Right lobe of liver (tissue), 6 donors: ENCODE results near the gene AGAP2. TPM values are rescaled to one million over a fixed set of nuclear protein-coding genes. Genes with fewer than 3 reads are reported as not detected.
A peak's percentile ranks its signal among the peaks of the same experiment; 100 is the strongest.

ENCODE experiments used
- ATAC-seq, 4 donors: fragments of 200-7000 bp; cut with Tn5 transposase; one replicate each; pipeline ENCODE4 v1.9.1; 2020; ENCODE audit warnings: mild to moderate bottlenecking in 4 of 4, moderate library complexity in 4 of 4
- DNase-seq, 3 donors: peaks; one replicate each; pipeline ENCODE4 v3.0.0-alpha.2; 2020
- H3K27ac ChIP-seq, 3 donors: fragments of 200-600 bp; one replicate each; pipeline ENCODE4 v1.8.0; 2022
- H3K27me3 ChIP-seq, 2 donors: fragments of 200-600 bp; one replicate each; pipeline ENCODE4 v1.8.0; 2022
- H3K36me3 ChIP-seq, 4 donors: fragments of 200-600 bp; sonication (generic) in 1 of 4; one replicate each; pipeline versions ENCODE4 v1.5.1 to v1.8.0; 2017 to 2022; ENCODE audit warnings: control low read depth in 1 of 4
- H3K4me1 ChIP-seq, 4 donors: fragments of 200-600 bp; sonication (generic) in 1 of 4; one replicate each; pipeline versions ENCODE4 v1.5.1 to v1.8.0; 2017 to 2022; ENCODE audit warnings: control low read depth in 1 of 4
- H3K4me3 ChIP-seq, 3 donors: fragments of 200-600 bp; one replicate each; pipeline ENCODE4 v1.8.0; 2022
- H3K9me3 ChIP-seq, 4 donors: fragments of 200-600 bp; sonication (generic) in 1 of 4; one replicate each; pipeline versions ENCODE4 v1.5.1 to v1.8.0; 2017 to 2022; ENCODE audit warnings: control low read depth in 1 of 4
- CTCF ChIP-seq, 4 donors: fragments of 200-600 bp in 3 of 4; fragments of 450-650 bp in 1 of 4; IDR thresholded peaks; one replicate each; pipeline versions ENCODE4 v1.5.1 to v1.8.0; 2016 to 2022; ENCODE audit warnings: antibody characterized with exemption in 4 of 4, mild to moderate bottlenecking in 2 of 4
- POLR2A ChIP-seq: fragments of 450-650 bp; IDR thresholded peaks from one replicate; pipeline ENCODE4 v1.6.1; 2017; ENCODE audit warnings: antibody characterized with exemption, mild to moderate bottlenecking
- WGBS: methylation state at CpG from one replicate; pipeline ENCODE4 v1.1.6; 2018; ENCODE audit warnings: low coverage, low lambda C conversion rate; ENCODE audit not compliant: insufficient coverage; ENCODE audit errors: missing lambda C conversion rate; 5-methylcytosine and 5-hydroxymethylcytosine counted together
- intact Hi-C, 2 donors: fragments of 100-400 bp; cut with DNase I; formaldehyde crosslinking; loops; one replicate each; pipeline versions ENCODE4 v1.11.2 to v1.14.1; 2022
- total RNA-seq, 6 experiments: library from RNA; depleted of rRNA in 2 of 6; stranded (reverse); fragments of >200 nt in 2 of 6; fragmentation: NEBNext Ultra II Directional in 3 of 6; extraction: Animal tissue kit (Norgen Biotek cat#: 25700) in 3 of 6; gene quantifications; one replicate each; pipeline versions ENCODE4 v1.1.0 to v1.2.4, GENCODE V29; 2016 to 2023
- donor health status: DM: no; HTN: yes; CAD: no.
- donor health status: DM: no; HTN: no; CAD: no.
- donor health status: DM: no; HTN: no; CAD: no.
- donor health status: DM: no; HTN: yes; CAD: no.
- donor health status: DM: no; HTN: yes; CAD: no.

The AGAP2 gene
- total RNA-seq, 6 experiments from 2014 or later = 0.26 to 0.87 (median 0.57) TPM

- no peak for DNase-seq
- no peak for TF ChIP-seq POLR2A
- TF ChIP-seq CTCF (IDR thresholded peaks at IDR 0.05) = no peak
- Histone ChIP-seq H3K4me1 (peaks cover 0 to 15% (median 3%) of the 10 kb centered on the region in 4 donors), H3K4me3 (no peak overlapping the region), H3K36me3 (peaks cover 0 to 4% (median 0%) of the 10 kb centered on the region in 4 donors), H3K27ac (no peak overlapping the region), H3K27me3 (no peaks in the 10 kb centered on the region), H3K9me3 (no peaks in the 10 kb centered on the region)
- intact Hi-C loops = no loop called here
- 31% methylated on average over 1 of the region's 1 CpG for WGBS
- no peak for ATAC-seq
These were observed 15.3 kb upstream of the AGAP2 start for GRCh38 chr12:57753756-57754337.

- Histone ChIP-seq H3K27me3 (no peaks in the 10 kb centered on the region), H3K9me3 (no peaks in the 10 kb centered on the region), H3K4me1 (peaks cover 0 to 15% (median 3%) of the 10 kb centered on the region in 4 donors), H3K4me3 (peak overlapping the region; percentile 22 to 90 (median 72)), H3K36me3 (peaks cover 0 to 16% (median 6%) of the 10 kb centered on the region in 4 donors), H3K27ac (peak overlapping the region in 1 of 3 donors; percentile 32)
- no peak for DNase-seq
- TF ChIP-seq POLR2A (no peak), CTCF (IDR thresholded peaks at IDR 0.05) (no peak)
- intact Hi-C loops = no loop called here
- no peak for ATAC-seq
- WGBS = 6% methylated on average over 4 of the region's 5 CpGs
These were observed 14.1 kb upstream of the AGAP2 start for GRCh38 chr12:57752668-57753000.

- 0% methylated on average over 16 of the region's 58 CpGs for WGBS
- peaks cover 0 to 15% (median 3%) of the 10 kb centered on the region in 4 donors for H3K4me1 ChIP-seq
- peak within 1 kb of the TSS; percentile 72 to 92 (median 90) for H3K4me3 ChIP-seq
- DNase-seq (peak; percentile 99 to 100 (median 99)), ATAC-seq (peak; percentile 86 to 91 (median 90))
- TF ChIP-seq CTCF (IDR thresholded peaks at IDR 0.05) = no peak
- TF ChIP-seq POLR2A = peak; percentile 89
- peak within 1 kb of the TSS; percentile 47 to 92 (median 71) for H3K27ac ChIP-seq
- intact Hi-C loops = no loop called here
- H3K36me3 ChIP-seq = peaks cover 0 to 22% (median 10%) of the 10 kb centered on the region in 4 donors
- H3K9me3 ChIP-seq = no peaks in the 10 kb centered on the region
- H3K27me3 ChIP-seq = no peaks in the 10 kb centered on the region
These were observed 13.5 kb upstream of the AGAP2 start, which contains the start of gene CDK4 for GRCh38 chr12:57751788-57752667. TSS of gene CDK4 (minus strand) at chr12:57752310. CDS start at chr12:57751717, 593 bp downstream.

- H3K4me3 ChIP-seq = peak overlapping the region; percentile 72 to 92 (median 90)
- peaks cover 0 to 25% (median 13%) of the 10 kb centered on the region in 4 donors for H3K36me3 ChIP-seq
- 21% methylated on average over 7 of the region's 8 CpGs for WGBS
- H3K9me3 ChIP-seq = no peaks in the 10 kb centered on the region
- DNase-seq (no peak), ATAC-seq (no peak)
- intact Hi-C loops = no loop called here
- no peak for TF ChIP-seq CTCF (IDR thresholded peaks at IDR 0.05)
- TF ChIP-seq POLR2A = no peak
- peak overlapping the region; percentile 47 to 92 (median 71) for H3K27ac ChIP-seq
- peaks cover 0 to 11% (median 3%) of the 10 kb centered on the region in 4 donors for H3K4me1 ChIP-seq
- no peaks in the 10 kb centered on the region for H3K27me3 ChIP-seq
These were observed 12.9 kb upstream of the AGAP2 start for GRCh38 chr12:57751432-57751787.
